WTC11 (cell line): ENCODE measurements around the gene TNNT1.

Experiments used
- CTCF ChIP-seq: fragments of 200-600 bp; IDR thresholded peaks from 2 replicates; pipeline ENCODE4 v1.8.0; 2022; ENCODE audit warnings: antibody characterized with exemption
- SMAD4 ChIP-seq: sonication (generic); formaldehyde crosslinking; IDR thresholded peaks from 2 replicates; pipeline ENCODE4 v1.8.0; 2022; ENCODE audit warnings: mild to moderate bottlenecking, missing genetic modification reagents

- no peak for TF ChIP-seq CTCF
- no peak for TF ChIP-seq SMAD4 (CRISPR knock-in tag)
These were observed 30.0 kb upstream of the TNNT1 start for GRCh38 chr19:55178781-55179599.
